HG03159 (cell line): ENCODE results near the gene CFAP73.

ENCODE experiments used
- ATAC-seq: cut with Tn5 transposase; IDR thresholded peaks from one replicate; pipeline ENCODE4 v1.9.1; 2021; ENCODE audit warnings: mild to moderate bottlenecking, moderate library complexity; ENCODE audit not compliant: unreplicated experiment

The CFAP73 gene

DNA sequence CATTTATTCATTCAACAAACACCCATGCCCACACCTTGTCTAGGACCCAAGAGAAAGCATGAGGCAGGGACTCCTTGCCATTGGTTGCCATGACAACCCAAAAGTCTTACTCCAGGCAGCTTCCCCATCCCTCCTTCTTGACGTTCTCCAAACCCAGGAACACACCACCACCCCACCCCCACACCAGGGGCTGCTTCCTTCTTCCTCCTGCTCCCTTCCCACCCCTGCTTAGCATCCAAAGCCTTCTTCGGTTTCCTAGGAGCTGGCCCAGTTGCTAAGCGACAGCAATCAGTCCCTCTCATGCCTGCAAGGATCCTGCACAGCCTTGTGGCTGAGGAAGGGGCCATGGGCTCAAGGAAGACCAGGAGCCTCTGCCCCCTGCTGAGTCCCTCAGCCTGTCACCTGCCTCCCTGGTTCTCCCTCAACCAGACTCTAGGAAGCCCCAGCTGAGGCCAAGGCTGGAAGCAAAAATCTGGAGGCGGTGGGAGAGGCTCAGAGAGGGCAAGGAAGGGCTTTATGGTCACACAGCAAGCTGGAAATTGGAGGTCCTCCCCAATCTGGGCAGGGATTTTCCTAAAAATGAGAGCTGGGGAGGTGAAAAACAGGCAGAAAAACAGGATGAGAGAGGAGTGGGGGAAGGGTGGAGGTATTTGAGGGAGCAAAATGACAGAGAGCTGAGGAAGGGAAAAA, 29.4 kb upstream of the CFAP73 start:
- no peak for ATAC-seq

DNA sequence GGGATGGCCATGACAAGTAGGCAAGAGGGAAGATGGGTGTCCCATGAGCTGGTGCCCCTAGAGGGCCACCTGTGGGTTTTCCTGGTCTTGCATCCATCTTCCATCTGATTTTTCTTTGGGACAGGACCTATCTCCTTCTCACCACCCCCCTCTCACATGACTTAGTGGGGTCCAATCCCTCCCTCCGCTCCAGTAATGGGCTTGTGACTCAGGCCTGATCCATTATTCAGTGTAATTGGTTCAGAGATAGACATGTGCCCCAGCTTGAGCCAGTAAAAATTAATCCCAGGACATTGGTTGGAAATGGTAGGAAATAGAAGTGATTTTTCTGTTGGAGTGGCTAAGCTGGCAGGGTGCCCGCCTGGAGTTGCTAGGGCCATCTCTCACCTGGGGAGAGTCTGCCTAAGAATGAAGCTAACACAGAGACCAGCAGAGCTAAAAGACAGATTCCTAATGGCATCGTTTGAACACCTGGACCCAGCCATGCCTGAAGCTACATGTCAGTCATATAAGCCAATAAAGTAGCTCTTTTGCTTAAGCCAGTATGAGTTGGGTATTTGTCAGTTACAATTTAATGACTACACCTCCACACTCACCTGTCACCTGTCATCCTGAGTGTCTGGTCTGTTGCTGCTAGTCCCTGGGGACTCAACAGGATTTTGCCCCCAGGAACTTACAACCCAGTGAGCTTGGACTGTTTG, 28.7 kb upstream of the CFAP73 start:
- no peak for ATAC-seq

DNA sequence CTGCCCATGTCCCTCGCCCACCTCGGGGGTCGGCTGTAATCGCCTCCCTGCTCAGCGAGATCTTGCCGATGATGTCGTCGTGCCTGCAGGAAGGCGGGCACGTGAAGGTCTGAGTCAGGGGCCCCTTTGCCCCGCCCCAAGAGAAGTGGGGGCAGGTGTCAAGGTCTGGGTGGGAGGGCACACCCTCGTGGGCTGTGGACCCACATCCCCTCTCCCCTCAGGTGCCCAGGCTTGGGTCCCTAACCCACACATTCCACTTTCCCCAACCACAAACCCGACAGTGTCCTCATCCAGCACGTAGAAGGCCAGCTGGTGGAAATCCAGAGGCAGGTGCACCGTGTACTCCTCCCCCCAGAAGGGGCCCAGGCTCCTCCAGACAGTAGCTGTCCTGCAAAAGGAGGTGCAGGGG, 21.7 kb upstream of the CFAP73 start:
- ATAC-seq, result no peak

DNA sequence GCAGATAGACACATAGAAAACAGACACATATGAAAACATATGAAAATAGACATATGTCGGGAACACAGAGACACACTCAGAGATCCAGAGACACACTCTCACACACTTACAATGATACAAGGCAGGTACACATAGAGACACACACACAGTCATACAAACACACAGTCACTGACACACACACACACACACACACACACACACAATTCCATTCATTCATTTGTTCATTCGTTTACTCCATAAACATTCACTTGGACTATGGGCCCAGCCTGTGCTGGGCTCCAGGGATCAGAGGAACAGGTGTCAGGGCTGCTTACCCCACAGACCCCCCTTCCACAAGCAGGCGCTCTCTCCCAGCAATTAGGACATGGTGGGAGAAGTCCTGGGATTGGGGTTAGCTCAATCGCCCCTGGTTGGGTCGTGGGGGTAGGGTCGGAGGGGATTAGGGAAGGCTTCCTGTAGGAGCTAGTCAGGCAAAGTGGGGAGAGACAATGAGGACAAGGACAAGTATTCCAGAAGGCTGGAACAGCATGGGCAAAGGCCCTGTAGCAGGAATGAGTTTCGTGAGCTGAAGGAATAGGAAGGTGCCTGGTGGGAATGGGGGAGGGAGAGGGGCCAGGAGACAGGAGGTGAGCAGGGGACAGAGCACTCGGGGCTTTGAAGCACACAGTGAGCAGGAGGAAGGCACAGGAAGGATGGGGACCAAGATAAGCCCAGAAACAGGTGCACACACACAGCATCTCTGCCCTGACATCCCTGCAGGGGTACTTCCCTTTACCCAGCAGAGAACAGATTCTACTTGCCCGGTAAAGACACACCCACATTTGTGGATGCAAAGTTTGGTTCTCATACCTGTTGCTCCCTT, 20.5 kb upstream of the CFAP73 start:
- ATAC-seq, result no peak

DNA sequence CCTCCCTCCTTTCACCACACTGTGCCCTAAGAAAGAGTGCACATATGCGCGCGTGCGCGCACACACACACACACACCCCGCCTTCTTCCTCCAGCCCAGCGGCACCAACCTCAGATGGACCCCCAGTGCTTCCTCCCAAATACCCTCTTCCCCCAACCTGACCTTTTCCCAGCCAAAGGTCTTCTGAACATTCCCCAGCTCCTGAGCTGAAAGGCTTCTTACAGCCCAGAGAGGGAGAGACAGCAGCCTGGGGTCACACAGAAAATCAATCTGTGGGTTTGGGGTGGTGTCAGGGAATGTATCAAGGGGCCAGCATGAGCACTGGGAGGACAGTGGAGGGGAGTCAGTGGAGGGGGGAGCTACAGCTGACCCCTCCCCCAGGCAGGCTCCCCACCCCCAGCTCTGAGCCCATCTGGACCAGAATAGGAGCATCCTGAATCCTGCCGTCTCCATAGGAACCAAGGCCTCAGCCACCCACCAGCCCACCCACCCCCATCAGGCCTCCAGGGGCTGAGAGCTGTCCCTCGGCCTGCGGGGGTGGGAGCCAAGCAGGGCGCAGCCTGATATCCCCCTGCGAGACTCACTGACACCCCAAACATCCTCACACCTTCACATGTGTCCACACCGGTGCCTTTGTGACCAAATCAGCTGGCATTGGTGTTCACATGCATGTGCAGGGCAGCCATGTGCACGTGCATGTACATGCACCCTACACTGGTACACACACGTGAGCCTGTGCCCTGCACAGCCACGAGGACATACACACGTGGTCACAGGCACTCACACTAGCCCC, 19.7 kb upstream of the CFAP73 start:
- ATAC-seq, result no peak

DNA sequence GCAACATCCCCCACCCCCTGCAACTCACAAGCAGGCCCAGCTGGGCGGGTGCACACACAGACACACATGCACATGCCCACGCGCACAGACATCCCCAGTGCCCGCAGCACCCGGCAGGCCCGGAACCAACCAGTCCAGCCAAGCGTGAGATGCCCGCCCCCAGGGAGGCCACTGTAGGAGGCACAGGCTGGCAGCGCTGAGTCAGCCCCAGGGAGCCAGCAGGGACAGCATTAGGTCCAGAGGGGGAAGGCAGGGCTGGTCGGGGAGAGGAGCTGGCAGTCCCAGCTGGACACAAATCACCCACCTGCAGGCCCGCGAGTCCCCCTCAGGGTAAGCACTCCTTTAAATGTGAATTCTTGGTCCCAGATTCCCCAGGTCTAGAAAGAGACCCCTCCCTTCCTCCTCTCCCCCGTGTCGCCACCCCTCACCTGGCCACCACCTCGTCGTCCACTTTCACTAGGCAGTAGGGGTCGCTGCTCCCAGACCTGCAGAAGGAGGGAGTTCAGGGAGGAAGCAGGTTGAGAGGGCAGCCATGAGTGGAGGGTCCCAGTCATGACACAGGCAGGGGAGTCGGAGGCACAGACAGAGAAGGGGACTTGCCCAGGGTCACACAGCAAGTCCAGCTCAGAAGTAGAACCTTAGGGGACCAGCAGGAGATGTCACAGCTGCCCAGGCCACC, 18.9 kb upstream of the CFAP73 start:
- ATAC-seq, result no peak

DNA sequence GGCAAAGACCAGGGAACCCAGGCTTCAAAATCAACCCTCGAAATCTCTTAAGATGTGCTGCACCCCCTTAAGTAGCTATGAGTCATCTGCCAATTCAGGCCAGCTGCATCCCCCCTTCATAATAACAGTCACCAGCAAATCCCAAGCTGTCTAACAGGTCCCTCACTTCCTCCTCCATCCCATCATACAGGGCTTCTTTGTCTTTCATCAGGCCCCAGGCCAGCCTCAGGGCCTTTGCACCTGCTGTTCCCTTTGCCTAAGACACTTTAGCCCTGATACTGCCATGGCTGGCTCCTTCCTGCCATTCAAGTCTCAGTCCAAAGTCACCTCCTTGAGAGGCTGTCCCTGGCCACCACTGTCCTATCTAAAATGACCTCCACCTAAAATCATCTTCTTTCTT, 18.0 kb upstream of the CFAP73 start:
- ATAC-seq, result no peak

DNA sequence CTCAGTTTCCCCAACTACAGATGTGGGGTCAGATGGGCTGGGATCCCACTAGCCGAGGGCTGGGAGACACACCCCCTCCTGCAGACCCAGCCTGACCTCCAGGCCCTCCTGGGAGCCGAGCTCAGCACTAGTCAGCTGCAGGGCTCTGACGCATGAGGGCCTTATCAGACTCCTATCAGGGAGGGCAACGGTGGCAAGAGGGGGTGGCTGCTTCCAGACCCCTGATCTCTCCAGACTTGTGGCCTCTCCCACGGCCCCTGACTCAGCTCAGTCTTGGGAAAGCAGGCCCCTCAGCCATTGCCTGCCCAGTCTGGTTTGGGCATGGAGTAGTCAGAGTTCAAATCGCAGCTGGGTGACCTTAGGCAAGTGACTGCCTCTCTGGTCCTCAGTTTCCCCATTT, 16.5 kb upstream of the CFAP73 start:
- no peak for ATAC-seq

DNA sequence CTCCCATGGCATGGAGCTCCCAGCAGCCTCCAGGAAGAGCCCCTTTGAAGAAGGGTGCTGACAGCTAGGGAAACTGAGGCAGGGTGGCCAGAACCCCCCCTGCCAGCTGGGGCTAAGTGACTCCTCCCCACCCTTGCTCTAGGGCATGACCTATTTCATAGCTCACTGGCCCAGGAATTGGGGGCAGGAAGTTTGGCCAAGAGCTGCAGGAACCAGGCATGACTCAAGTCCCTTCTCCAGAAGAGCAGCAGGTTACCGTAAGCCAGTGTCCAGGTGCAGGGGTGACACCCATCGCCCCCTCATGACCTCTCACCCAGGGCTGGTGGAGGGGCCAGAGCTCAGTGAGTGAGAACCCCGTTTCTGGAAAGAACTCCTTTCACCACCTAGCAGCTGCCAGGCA, 15.9 kb upstream of the CFAP73 start:
- no peak for ATAC-seq

DNA sequence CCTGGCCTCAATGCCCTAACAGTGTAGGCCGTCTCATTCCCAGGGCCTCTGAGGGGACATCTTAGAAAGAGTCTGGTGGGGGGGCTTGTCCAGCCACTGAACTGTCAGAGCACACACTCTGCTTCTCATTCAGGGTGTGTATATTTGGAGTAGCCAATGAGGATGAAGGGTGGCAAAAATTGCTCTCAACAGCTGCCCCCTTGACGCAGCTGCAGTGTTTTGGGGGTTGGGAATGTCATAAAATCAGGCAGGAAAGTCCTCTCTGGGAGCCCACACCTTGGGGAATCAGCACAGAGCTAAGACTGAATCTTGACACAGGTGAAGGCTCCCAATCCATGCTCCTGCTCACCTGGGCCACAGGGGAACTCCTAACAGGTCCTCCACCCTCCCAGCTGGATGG, 15.5 kb upstream of the CFAP73 start:
- ATAC-seq, result no peak

DNA sequence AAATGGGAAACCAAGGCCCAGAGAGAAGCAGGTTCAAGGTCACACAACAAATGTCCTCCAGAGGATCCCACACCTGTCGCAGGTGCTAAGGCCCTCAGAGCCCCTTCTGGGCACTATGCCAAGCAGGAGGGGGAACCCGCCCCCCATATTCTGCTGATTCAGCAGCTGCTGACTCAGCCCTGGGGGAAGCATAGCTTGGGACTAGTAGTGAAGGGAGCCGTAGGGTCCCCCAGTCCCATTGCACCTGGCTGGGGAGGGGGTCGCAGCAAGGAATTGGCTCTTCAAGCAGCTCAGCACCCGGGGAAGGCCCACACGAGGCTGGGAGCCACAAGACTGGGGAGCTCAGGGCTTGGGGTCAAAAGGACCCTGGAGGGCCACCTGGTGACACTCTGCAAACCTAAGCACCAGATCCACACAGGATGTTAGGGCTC, 15.0 kb upstream of the CFAP73 start:
- no peak for ATAC-seq

DNA sequence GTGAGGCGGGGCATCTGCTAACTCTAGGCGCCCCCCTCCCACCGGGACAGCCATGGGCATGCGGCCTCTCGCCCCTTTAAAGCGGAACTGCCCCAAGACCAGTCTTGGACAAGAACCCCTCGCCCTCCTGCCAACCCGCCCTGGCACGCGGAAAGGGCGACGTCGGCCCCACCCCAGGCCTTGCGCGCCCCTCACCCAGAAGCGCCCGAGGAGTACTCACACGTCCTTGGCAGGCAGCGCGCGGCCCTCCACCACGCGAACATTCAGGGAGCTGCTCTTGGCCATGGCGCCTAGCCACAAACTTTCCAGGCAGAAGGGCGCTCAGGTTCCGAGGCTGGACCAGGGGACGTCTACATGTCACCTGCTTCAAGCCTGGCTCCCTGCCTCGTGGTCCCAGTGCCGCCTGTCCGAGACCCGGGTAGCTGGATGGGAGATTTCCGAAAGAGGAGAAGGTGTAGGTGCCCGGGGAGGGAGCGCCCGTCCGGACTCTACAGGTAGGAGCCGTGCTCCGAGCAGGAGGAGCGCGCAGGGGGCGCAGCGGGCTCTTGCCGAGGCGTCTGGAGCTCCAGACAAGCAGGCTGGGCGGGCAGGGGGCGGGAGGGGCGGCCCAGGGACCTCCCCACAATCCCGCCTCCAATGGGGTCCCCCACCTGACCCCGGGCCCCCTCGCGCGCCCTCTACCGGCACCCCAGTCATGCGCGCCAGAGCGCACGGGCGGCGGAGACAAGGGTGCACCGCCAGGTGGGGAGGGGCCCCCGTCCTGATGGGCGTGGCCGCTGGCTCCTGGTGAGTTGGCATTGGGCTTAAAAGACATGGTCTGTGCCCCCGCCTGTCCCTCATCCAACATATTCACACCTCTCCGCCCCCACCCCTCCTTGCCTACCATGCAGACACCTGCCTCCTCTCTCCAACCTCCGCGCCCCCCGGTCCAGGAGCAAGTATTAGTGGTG, 14.1 kb upstream of the CFAP73 start, which contains the start of gene RASAL1:
Gene RASAL1 (minus strand): TSS at position 584 of the 950 bp plus-strand sequence. CDS start 299 bp downstream, at position 285.
- no peak for ATAC-seq

DNA sequence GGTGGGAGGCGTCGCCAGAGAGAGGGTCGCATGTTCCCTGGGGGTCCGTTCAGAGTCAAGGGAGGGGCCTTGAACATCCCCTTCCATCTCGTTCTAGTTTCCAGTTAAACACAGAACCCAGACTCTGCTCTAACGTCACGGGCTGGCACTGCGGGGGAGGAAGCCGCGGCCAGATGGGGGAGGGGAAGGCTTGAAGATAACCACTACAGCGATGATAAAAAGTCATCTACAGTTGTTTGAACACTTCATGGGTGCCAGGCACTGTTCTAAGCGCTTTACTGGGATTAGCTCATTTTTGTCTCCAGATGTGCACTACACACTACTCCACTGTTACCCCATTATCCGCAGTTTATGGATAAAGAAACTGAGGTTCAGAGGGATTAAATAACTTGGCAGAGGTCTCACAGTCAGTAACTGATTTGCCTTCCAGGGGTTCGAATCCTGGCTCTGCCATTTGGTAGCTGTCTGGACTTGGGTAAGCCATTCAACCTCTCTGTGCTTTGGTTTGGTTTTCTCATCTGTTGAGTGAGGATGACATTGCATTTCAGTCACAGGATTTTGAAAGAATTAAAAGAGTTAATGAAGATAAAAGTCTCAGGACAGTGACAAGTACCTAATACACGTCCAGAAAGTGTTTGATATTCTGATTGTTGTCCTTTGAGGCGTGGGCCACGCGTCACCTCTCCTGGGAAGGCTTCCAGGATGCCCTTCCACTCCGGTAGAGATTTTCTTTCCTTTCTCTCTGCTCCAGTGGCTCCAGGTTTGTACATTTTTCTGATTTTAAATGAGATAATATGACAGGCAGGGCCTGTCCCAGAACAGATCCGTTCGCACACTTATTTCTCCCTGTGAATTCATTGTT, 13.2 kb upstream of the CFAP73 start:
- ATAC-seq, result no peak

DNA sequence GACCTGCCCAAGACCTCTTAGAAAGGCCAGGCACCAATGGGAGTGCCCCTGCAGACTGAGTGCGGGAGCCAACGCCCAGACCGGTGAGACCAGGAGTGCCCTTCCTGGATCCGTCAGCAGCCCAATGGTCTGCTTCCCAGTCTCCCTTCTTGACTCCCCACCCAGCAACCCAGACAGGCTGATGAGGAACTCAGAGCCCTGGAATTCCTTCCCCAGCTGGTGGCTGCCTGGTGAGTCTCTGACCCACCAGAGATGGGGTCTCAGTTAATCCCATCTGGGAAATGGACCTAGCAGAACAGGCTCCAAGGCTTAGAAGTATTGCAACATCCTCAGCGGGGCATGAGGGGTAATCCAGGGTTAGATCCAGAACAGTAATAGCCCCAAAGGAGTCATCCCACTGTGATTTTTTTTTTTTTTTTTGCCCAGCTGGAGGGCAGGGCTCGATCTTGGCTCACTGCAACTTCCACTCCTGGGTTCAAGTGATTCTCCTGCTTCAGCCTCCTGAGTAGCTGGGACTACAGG, 12.5 kb upstream of the CFAP73 start:
- no peak for ATAC-seq

DNA sequence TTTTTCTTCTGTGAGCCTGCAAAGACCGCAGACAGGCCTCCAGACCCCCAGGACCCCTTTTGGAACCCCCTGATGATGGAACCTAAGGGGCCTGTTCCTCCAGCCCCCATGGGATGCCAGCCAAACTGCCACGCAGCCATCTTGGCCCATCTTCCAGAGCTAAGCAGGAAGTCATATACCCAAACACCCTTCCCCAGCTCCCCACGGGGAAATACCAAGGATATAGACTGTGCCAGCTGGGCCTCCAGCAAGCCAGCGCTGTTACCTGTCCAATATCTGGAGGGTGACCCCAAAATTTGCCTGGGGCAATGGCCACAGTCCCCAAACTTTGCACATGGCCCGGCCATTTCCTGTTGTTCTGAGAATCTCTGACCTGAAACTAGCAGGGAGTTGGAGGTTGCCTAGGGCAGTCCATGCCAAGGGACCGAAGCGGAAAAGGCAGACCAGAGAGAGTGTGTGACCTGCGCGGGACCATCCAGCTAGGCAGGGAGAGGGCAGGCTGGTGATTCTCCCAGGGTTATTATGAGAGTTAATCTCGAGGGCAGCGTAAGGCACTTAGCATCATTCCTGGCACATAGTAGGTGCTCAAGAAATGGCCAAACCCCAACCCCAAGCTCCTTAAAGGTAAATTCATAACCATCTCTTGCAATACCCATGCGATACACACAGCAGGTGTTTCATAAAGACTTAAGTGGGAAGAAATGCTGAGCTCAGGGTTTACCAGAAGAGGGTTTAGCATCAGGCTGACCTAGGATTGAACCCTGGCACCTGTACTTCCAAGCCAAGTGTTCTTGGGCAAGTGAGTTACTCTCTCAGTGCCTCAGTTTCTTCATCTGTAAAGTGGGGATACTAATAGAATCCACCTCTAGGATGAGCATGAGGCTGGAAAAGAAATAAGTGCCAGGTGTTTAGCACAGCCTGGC, 11.4 kb upstream of the CFAP73 start:
- no peak for ATAC-seq

DNA sequence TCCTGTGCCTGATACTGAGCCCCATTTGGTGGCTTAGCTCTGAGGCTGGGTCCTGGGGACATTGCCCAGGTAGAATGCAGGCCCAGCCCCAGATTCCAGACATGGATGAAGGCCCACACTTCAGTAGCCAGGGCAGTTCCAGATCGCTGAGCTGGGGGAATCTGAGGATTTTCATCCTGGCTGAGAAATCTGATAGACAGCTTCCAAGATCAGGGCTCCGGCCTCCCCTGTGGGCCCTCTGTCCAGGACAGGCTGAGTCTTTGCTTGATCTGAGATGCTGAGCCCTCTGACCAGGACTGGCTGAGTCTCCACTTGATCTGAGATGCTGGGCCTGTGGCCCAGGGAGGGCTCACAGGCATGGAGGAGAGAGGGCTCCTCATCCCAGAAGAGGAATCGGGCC, 10.7 kb upstream of the CFAP73 start:
- no peak for ATAC-seq

DNA sequence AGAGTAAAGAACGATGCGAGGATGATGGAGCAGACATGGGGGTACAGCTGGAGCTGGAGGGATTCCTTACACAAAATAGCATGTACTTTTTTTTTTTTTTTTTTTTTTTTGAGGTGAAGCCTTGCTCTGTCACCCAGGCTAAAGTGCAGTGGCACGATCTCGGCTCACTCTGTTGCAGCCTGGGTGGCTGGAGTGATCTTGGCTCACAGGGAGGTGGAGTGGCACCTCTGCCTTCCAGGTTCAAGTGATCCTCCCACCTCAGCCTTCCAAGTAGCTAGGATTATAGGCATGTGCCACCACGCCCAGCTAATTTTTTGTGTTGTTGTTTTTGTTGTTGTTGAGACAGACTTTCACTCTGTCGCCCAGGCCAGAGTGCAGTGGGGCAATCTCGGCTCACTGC, 8.8 kb upstream of the CFAP73 start:
- ATAC-seq, result no peak
